ENCODE measurements around the gene IL19. TPM values are rescaled to one million over a fixed set of nuclear protein-coding genes. Genes with fewer than 3 reads are reported as not detected.

IL19 gene
- total RNA-seq, 1 donor from 2014 or later, result not detected

- peaks cover 4% of the 10 kb centered on the region for H3K27me3 Mint-ChIP-seq (ENCODE audit: low read depth)
- peak overlapping the region; percentile 53 for H3K27ac Mint-ChIP-seq (ENCODE audit: unreplicated experiment)
- H3K4me1 Mint-ChIP-seq, result no peaks in the 10 kb centered on the region
- no peak for DNase-seq (ENCODE audit: low read depth, low spot score)
- no peak for TF ChIP-seq CTCF (conservative IDR thresholded peaks at IDR 0.05)
- no peaks in the 10 kb centered on the region for H3K36me3 Mint-ChIP-seq (ENCODE audit: low read depth)
- no peak overlapping the region for H3K4me3 Mint-ChIP-seq
- H3K9me3 Mint-ChIP-seq, result no peaks in the 10 kb centered on the region
These were observed 33.7 kb downstream of the IL19 start for GRCh38 chr1:206804156-206804737.

GRCh38 chr1:206805357-206805756, 34.8 kb downstream of the IL19 start:
- Mint-ChIP-seq H3K9me3 (no peaks in the 10 kb centered on the region), H3K27ac (ENCODE audit: unreplicated experiment) (no peak overlapping the region), H3K4me3 (no peak overlapping the region), H3K36me3 (ENCODE audit: low read depth) (no peaks in the 10 kb centered on the region), H3K4me1 (no peaks in the 10 kb centered on the region), H3K27me3 (ENCODE audit: low read depth) (peaks cover 4% of the 10 kb centered on the region)
- TF ChIP-seq CTCF (conservative IDR thresholded peaks at IDR 0.05), result no peak
- no peak for DNase-seq (ENCODE audit: low read depth, low spot score)

- no peak overlapping the region for H3K27ac Mint-ChIP-seq (ENCODE audit: unreplicated experiment)
- H3K4me3 Mint-ChIP-seq, result no peak overlapping the region
- peaks cover 4% of the 10 kb centered on the region for H3K27me3 Mint-ChIP-seq (ENCODE audit: low read depth)
- H3K36me3 Mint-ChIP-seq (ENCODE audit: low read depth), result peaks cover 2% of the 10 kb centered on the region
- H3K9me3 Mint-ChIP-seq, result peaks cover 5% of the 10 kb centered on the region
- no peak for DNase-seq (ENCODE audit: low read depth, low spot score)
- peak; percentile 47 for TF ChIP-seq CTCF (conservative IDR thresholded peaks at IDR 0.05)
- H3K4me1 Mint-ChIP-seq, result no peaks in the 10 kb centered on the region
These were observed 38.0 kb downstream of the IL19 start for GRCh38 chr1:206808615-206809014.

GRCh38 chr1:206809504-206810084, 39.0 kb downstream of the IL19 start:
- TF ChIP-seq CTCF (conservative IDR thresholded peaks at IDR 0.05), result no peak
- no peaks in the 10 kb centered on the region for H3K27me3 Mint-ChIP-seq (ENCODE audit: low read depth)
- H3K9me3 Mint-ChIP-seq, result peaks cover 5% of the 10 kb centered on the region
- H3K4me1 Mint-ChIP-seq, result no peaks in the 10 kb centered on the region
- no peak overlapping the region for H3K4me3 Mint-ChIP-seq
- no peak for DNase-seq (ENCODE audit: low read depth, low spot score)
- H3K36me3 Mint-ChIP-seq (ENCODE audit: low read depth), result peaks cover 2% of the 10 kb centered on the region
- H3K27ac Mint-ChIP-seq (ENCODE audit: unreplicated experiment), result no peak overlapping the region

- Mint-ChIP-seq H3K9me3 (peaks cover 5% of the 10 kb centered on the region), H3K4me3 (no peak overlapping the region), H3K27me3 (ENCODE audit: low read depth) (no peaks in the 10 kb centered on the region), H3K36me3 (ENCODE audit: low read depth) (peaks cover 2% of the 10 kb centered on the region), H3K4me1 (no peaks in the 10 kb centered on the region), H3K27ac (ENCODE audit: unreplicated experiment) (no peak overlapping the region)
- TF ChIP-seq CTCF (conservative IDR thresholded peaks at IDR 0.05), result no peak
- no peak for DNase-seq (ENCODE audit: low read depth, low spot score)
These were observed 41.9 kb downstream of the IL19 start for GRCh38 chr1:206812471-206812870.
